CD8-positive, alpha-beta memory T cell (primary cell): Measurements from ENCODE around the gene DAGLA. TPM values are rescaled to one million over a fixed set of nuclear protein-coding genes. Genes with fewer than 3 reads are reported as not detected.

ENCODE experiments used
- CTCF ChIA-PET: fragments of 350-600 bp; sonication (Branson Sonifier 250); formaldehyde crosslinking; loops from one replicate; lab custom pipeline; 2021; ENCODE audit warnings: antibody characterized with exemption; lab: Charles Lee
- POLR2A ChIA-PET: fragments of 350-600 bp; sonication (Branson Sonifier 250); formaldehyde crosslinking; loops from one replicate; lab custom pipeline; 2021; ENCODE audit warnings: antibody characterized with exemption; lab: Charles Lee
- DNase-seq, 5 donors: peaks; one replicate each; pipeline versions ENCODE4 v3.0.0 to v3.0.0-alpha.2; 2020 to 2022; ENCODE audit warnings: mixed read lengths in 1 of 5
- H3K27ac ChIP-seq: one replicate; pipeline ENCODE4 v1.7.0; 2013; ENCODE audit warnings: low read depth, mild to moderate bottlenecking, low read length, moderate library complexity
- H3K27me3 ChIP-seq: 2 replicates; pipeline ENCODE4 v1.7.0; 2013; ENCODE audit warnings: low read length, mild to moderate bottlenecking; ENCODE audit not compliant: insufficient read depth, poor library complexity, severe bottlenecking
- H3K36me3 ChIP-seq: 2 replicates; pipeline ENCODE4 v1.7.0; 2013; ENCODE audit warnings: mild to moderate bottlenecking, low read length, moderate library complexity; ENCODE audit not compliant: insufficient read depth
- H3K4me1 ChIP-seq: 2 replicates; pipeline ENCODE4 v1.7.0; 2013; ENCODE audit warnings: mild to moderate bottlenecking, low read length, moderate library complexity; ENCODE audit not compliant: insufficient read depth
- H3K4me3 ChIP-seq: 2 replicates; pipeline ENCODE4 v1.7.0; 2013; ENCODE audit warnings: mild to moderate bottlenecking, low read length
- H3K9me3 ChIP-seq: 2 replicates; pipeline ENCODE4 v1.7.0; 2013; ENCODE audit warnings: mild to moderate bottlenecking, low read length
- H3K27ac Mint-ChIP-seq, 8 donors: one replicate each; pipeline ENCODE4 v1.8.0; 2020 to 2021; ENCODE audit warnings: mixed read lengths in 8 of 8, mild to moderate bottlenecking in 6 of 8, inconsistent platforms in 3 of 8, moderate library complexity in 3 of 8
- H3K27me3 Mint-ChIP-seq, 2 donors: one replicate each; pipeline ENCODE4 v1.8.0; 2020 to 2021; ENCODE audit warnings: mixed read lengths in 2 of 2, mild to moderate bottlenecking in 1 of 2, moderate library complexity in 1 of 2
- H3K36me3 Mint-ChIP-seq, 3 donors: one replicate each; pipeline ENCODE4 v1.8.0; 2020 to 2021; ENCODE audit warnings: mixed read lengths in 3 of 3, inconsistent platforms in 1 of 3, mild to moderate bottlenecking in 1 of 3
- H3K4me1 Mint-ChIP-seq, 3 donors: one replicate each; pipeline ENCODE4 v1.8.0; 2020 to 2021; ENCODE audit warnings: mixed read lengths in 3 of 3, inconsistent platforms in 1 of 3, mild to moderate bottlenecking in 1 of 3
- H3K4me3 Mint-ChIP-seq, 7 donors: one replicate each; pipeline ENCODE4 v1.8.0; 2020 to 2021; ENCODE audit warnings: mixed read lengths in 7 of 7, mild to moderate bottlenecking in 6 of 7, moderate library complexity in 4 of 7, inconsistent platforms in 2 of 7
- H3K9me3 Mint-ChIP-seq, 5 donors: one replicate each; pipeline ENCODE4 v1.8.0; 2020 to 2022; ENCODE audit warnings: mixed read lengths in 5 of 5, mild to moderate bottlenecking in 3 of 5, moderate library complexity in 2 of 5, inconsistent platforms in 1 of 5
- polyA plus RNA-seq: library from polyadenylated mRNA; unstranded; fragments of 300-500 nt; fragmentation: Illumina TruSeq; gene quantifications from one replicate; pipeline ENCODE4 v1.2.3, GENCODE V29; 2021
- total RNA-seq, 2 experiments: library from RNA; stranded (reverse); gene quantifications; one replicate each; pipeline ENCODE4 v1.2.3, GENCODE V29; 2021

The DAGLA gene
- total and polyA plus RNA-seq, 3 experiments from 2014 or later = 0.11 to 0.20 TPM; not detected in 1

GRCh38 chr11:61737131-61737530 lies 56.9 kb downstream of the DAGLA start:
- Mint-ChIP-seq H3K9me3 (no peaks in the 10 kb centered on the region), H3K27ac (no peak overlapping the region), H3K4me3 (no peak overlapping the region), H3K27me3 (peaks cover 0 to 7% of the 10 kb centered on the region in 2 donors), H3K4me1 (peaks cover 2 to 4% (median 3%) of the 10 kb centered on the region in 3 donors), H3K36me3 (no peaks in the 10 kb centered on the region)
- Histone ChIP-seq H3K9me3 (no peaks in the 10 kb centered on the region), H3K27ac (no peak overlapping the region), H3K4me1 (peaks cover 5% of the 10 kb centered on the region), H3K4me3 (no peak overlapping the region), H3K27me3 (no peaks in the 10 kb centered on the region), H3K36me3 (no peaks in the 10 kb centered on the region)
- CTCF ChIA-PET = no interaction called here
- POLR2A ChIA-PET = no interaction called here
- DNase-seq = no peak

- H3K36me3 Mint-ChIP-seq = no peaks in the 10 kb centered on the region
- H3K9me3 ChIP-seq = no peaks in the 10 kb centered on the region
- no peak overlapping the region for H3K4me3 Mint-ChIP-seq
- H3K27me3 Mint-ChIP-seq = peaks cover 0 to 7% of the 10 kb centered on the region in 2 donors
- no peaks in the 10 kb centered on the region for H3K9me3 Mint-ChIP-seq
- no peak overlapping the region for H3K4me3 ChIP-seq
- peaks cover 5% of the 10 kb centered on the region for H3K4me1 ChIP-seq
- no peak overlapping the region for H3K27ac ChIP-seq
- POLR2A ChIA-PET = no interaction called here
- H3K4me1 Mint-ChIP-seq = peaks cover 2 to 4% (median 3%) of the 10 kb centered on the region in 3 donors
- no peaks in the 10 kb centered on the region for H3K36me3 ChIP-seq
- H3K27me3 ChIP-seq = no peaks in the 10 kb centered on the region
- H3K27ac Mint-ChIP-seq = no peak overlapping the region
- CTCF ChIA-PET = no interaction called here
- no peak for DNase-seq
Measured at GRCh38 chr11:61737636-61738386, 57.6 kb downstream of the DAGLA start.

GRCh38 chr11:61738776-61739175 lies 58.6 kb downstream of the DAGLA start:
- Mint-ChIP-seq H3K4me1 (no peaks in the 10 kb centered on the region), H3K27me3 (peaks cover 0 to 7% of the 10 kb centered on the region in 2 donors), H3K36me3 (no peaks in the 10 kb centered on the region), H3K9me3 (no peaks in the 10 kb centered on the region), H3K27ac (peak overlapping the region in 1 of 8 donors; percentile 54), H3K4me3 (no peak overlapping the region)
- Histone ChIP-seq H3K36me3 (no peaks in the 10 kb centered on the region), H3K4me1 (no peaks in the 10 kb centered on the region), H3K4me3 (no peak overlapping the region), H3K9me3 (no peaks in the 10 kb centered on the region), H3K27me3 (no peaks in the 10 kb centered on the region), H3K27ac (no peak overlapping the region)
- no peak for DNase-seq
- POLR2A ChIA-PET = no interaction called here
- CTCF ChIA-PET = interaction anchor here (1.1 kb wide), 1 partner anchor 13 kb away, joined by 3 read pairs; no protein-coding TSS in a partner anchor

DNA sequence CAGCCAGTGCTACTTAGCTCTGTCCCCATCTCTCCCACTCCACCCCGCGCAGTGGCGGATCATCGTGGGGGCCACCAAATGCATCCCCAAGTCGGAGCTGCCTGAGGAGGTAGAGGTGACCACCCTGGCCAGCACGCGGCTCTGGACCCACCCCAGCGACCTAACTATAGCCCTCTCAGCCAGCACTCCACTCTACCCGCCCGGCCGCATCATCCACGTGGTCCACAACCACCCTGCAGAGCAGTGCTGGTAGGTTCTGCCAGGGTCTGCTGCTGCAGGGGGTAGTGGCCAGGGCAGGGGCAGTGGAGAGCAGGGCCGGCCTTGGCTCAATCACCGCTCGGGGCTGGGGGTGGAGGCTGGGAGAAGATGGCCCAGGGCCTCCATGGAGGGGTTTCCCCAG lies 59.2 kb downstream of the DAGLA start:
- peaks cover 0 to 7% of the 10 kb centered on the region in 2 donors for H3K27me3 Mint-ChIP-seq
- POLR2A ChIA-PET = no interaction called here
- H3K4me1 Mint-ChIP-seq = no peaks in the 10 kb centered on the region
- no peaks in the 10 kb centered on the region for H3K4me1 ChIP-seq
- H3K9me3 Mint-ChIP-seq = no peaks in the 10 kb centered on the region
- no peak overlapping the region for H3K27ac Mint-ChIP-seq
- no peak overlapping the region for H3K27ac ChIP-seq
- H3K27me3 ChIP-seq = no peaks in the 10 kb centered on the region
- H3K9me3 ChIP-seq = no peaks in the 10 kb centered on the region
- H3K36me3 ChIP-seq = no peaks in the 10 kb centered on the region
- CTCF ChIA-PET = interaction anchor here (1.1 kb wide), 1 partner anchor 13 kb away, joined by 3 read pairs; no protein-coding TSS in a partner anchor
- no peak for DNase-seq
- H3K4me3 Mint-ChIP-seq = no peak overlapping the region
- H3K4me3 ChIP-seq = no peak overlapping the region
- H3K36me3 Mint-ChIP-seq = no peaks in the 10 kb centered on the region

GRCh38 chr11:61739966-61740365 lies 59.8 kb downstream of the DAGLA start:
- DNase-seq = no peak
- ChIA-PET CTCF (interaction anchor here (1.1 kb wide), 1 partner anchor 14 kb away, joined by 3 read pairs; no protein-coding TSS in a partner anchor), POLR2A (no interaction called here)
- no peak overlapping the region for H3K27ac ChIP-seq
- Mint-ChIP-seq H3K27me3 (peaks cover 0 to 7% of the 10 kb centered on the region in 2 donors), H3K27ac (no peak overlapping the region), H3K4me3 (no peak overlapping the region), H3K9me3 (no peaks in the 10 kb centered on the region), H3K4me1 (no peaks in the 10 kb centered on the region), H3K36me3 (no peaks in the 10 kb centered on the region)
- H3K4me3 ChIP-seq = no peak overlapping the region
- H3K9me3 ChIP-seq = no peaks in the 10 kb centered on the region
- no peaks in the 10 kb centered on the region for H3K4me1 ChIP-seq
- H3K36me3 ChIP-seq = no peaks in the 10 kb centered on the region
- no peaks in the 10 kb centered on the region for H3K27me3 ChIP-seq

DNA sequence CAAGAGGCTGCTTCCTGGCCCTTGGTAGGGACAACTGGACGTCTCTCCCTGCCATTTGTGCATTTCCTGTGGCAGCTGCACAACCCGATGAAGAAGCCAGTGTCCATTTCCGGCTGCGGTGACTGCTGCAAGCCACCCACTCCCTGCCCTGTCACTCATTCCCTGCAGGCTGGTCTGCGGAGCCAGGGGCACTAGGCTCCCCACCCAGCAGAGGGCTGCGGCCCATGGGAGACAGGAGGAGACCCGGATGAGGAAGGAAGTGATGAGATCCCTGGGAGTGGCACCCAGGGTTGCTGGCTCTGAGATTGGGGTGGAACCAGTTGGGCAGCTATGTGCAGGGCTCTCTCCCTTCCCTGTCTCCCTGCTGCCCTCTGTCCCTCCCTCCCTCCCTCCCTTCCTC lies 62.2 kb downstream of the DAGLA start:
- no peaks in the 10 kb centered on the region for H3K36me3 ChIP-seq
- no peak overlapping the region for H3K27ac ChIP-seq
- POLR2A ChIA-PET = interaction anchor here (0.6 kb wide), 1 partner anchor 1030 kb away, joined by 3 read pairs; no protein-coding TSS in a partner anchor
- DNase-seq = no peak
- no peaks in the 10 kb centered on the region for H3K9me3 ChIP-seq
- CTCF ChIA-PET = interaction anchor here (1.0 kb wide), 1 partner anchor 9 kb away, joined by 3 read pairs; no protein-coding TSS in a partner anchor
- peaks cover 0 to 2% of the 10 kb centered on the region in 2 donors for H3K27me3 Mint-ChIP-seq
- H3K36me3 Mint-ChIP-seq = no peaks in the 10 kb centered on the region
- H3K9me3 Mint-ChIP-seq = no peaks in the 10 kb centered on the region
- H3K4me1 ChIP-seq = no peaks in the 10 kb centered on the region
- H3K4me3 Mint-ChIP-seq = no peak overlapping the region
- H3K4me3 ChIP-seq = no peak overlapping the region
- H3K4me1 Mint-ChIP-seq = no peaks in the 10 kb centered on the region
- no peaks in the 10 kb centered on the region for H3K27me3 ChIP-seq
- no peak overlapping the region for H3K27ac Mint-ChIP-seq

- no peak overlapping the region for H3K27ac ChIP-seq
- Mint-ChIP-seq H3K9me3 (no peaks in the 10 kb centered on the region), H3K4me1 (no peaks in the 10 kb centered on the region), H3K27ac (no peak overlapping the region), H3K36me3 (no peaks in the 10 kb centered on the region), H3K27me3 (peaks cover 0 to 3% of the 10 kb centered on the region in 2 donors), H3K4me3 (no peak overlapping the region)
- H3K4me3 ChIP-seq = no peak overlapping the region
- POLR2A ChIA-PET = no interaction called here
- H3K4me1 ChIP-seq = no peaks in the 10 kb centered on the region
- no peaks in the 10 kb centered on the region for H3K36me3 ChIP-seq
- no peak for DNase-seq
- no peaks in the 10 kb centered on the region for H3K9me3 ChIP-seq
- H3K27me3 ChIP-seq = no peaks in the 10 kb centered on the region
- CTCF ChIA-PET = interaction anchor here (1.3 to 2.2 kb wide), 3 partner anchors 10 to 364 kb away, joined by 3 to 12 read pairs (median 4); no protein-coding TSS in a partner anchor
Measured at GRCh38 chr11:61743486-61744095, 63.4 kb downstream of the DAGLA start.

DNA sequence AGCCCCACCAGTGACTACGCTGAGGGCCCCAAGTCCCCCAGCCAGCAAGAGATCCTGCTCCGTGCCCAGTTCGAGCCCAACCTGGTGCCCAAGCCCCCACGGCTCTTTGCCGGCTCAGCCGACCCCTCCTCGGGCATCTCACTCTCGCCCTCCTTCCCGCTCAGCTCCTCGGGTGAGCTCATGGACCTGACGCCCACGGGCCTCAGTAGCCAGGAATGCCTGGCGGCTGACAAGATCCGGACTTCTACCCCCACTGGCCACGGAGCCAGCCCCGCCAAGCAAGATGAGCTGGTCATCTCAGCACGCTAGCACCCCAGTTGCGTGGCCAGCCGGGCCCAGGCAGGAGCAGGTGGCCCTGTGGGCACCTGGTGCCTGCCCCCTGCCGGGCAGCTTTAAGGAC lies 64.0 kb downstream of the DAGLA start:
- no peaks in the 10 kb centered on the region for H3K36me3 ChIP-seq
- ChIA-PET POLR2A (no interaction called here), CTCF (interaction anchor here (1.3 to 2.2 kb wide), 3 partner anchors 10 to 364 kb away, joined by 3 to 12 read pairs (median 4); no protein-coding TSS in a partner anchor)
- no peak overlapping the region for H3K4me3 ChIP-seq
- Mint-ChIP-seq H3K36me3 (no peaks in the 10 kb centered on the region), H3K27ac (no peak overlapping the region), H3K4me1 (no peaks in the 10 kb centered on the region), H3K27me3 (peaks cover 2 to 5% of the 10 kb centered on the region in 2 donors), H3K9me3 (no peaks in the 10 kb centered on the region), H3K4me3 (no peak overlapping the region)
- no peak overlapping the region for H3K27ac ChIP-seq
- no peak for DNase-seq
- H3K9me3 ChIP-seq = no peaks in the 10 kb centered on the region
- H3K27me3 ChIP-seq = no peaks in the 10 kb centered on the region
- H3K4me1 ChIP-seq = no peaks in the 10 kb centered on the region
